Transverse colon (tissue), 4 donors: ENCODE results near the gene PWWP2A. TPM values are rescaled to one million over a fixed set of nuclear protein-coding genes. Genes with fewer than 3 reads are reported as not detected.

Experiments used
- DNase-seq: peaks from one replicate; pipeline ENCODE4 v3.0.0-alpha.2; 2019
- H3K27ac ChIP-seq, 4 donors: fragments of 200-600 bp; sonication (generic); 2 replicates each; pipeline ENCODE4 v1.5.1; 2016 to 2018; ENCODE audit warnings: inconsistent platforms in 4 of 4
- H3K27me3 ChIP-seq: fragments of 200-600 bp; sonication (generic); 2 replicates; pipeline ENCODE4 v1.5.1; 2017; ENCODE audit warnings: inconsistent platforms
- H3K36me3 ChIP-seq, 4 donors: fragments of 200-600 bp; sonication (generic); 2 replicates each; pipeline ENCODE4 v1.5.1; 2017 to 2019; ENCODE audit warnings: inconsistent platforms in 4 of 4
- H3K4me1 ChIP-seq, 4 donors: fragments of 200-600 bp; sonication (generic); 2 replicates each; pipeline ENCODE4 v1.5.1; 2017 to 2020; ENCODE audit warnings: inconsistent platforms in 4 of 4
- H3K4me3 ChIP-seq, 4 donors: fragments of 200-600 bp; sonication (generic); 1 replicate in 1 of 4; 2 replicates in 3 of 4; pipeline versions ENCODE4 v1.5.1 to v1.6.1; 2017 to 2019; ENCODE audit warnings: inconsistent platforms in 4 of 4
- H3K9me3 ChIP-seq, 2 donors: fragments of 200-600 bp; sonication (generic); 2 replicates each; pipeline ENCODE4 v1.5.1; 2017 to 2019; ENCODE audit warnings: inconsistent platforms in 2 of 2
- EP300 ChIP-seq: sonication (generic); formaldehyde crosslinking; IDR thresholded peaks from one replicate; pipeline ENCODE4 v1.6.1; 2017; ENCODE audit warnings: antibody characterized with exemption, low read depth
- POLR2A ChIP-seq: fragments of 450-650 bp; IDR thresholded peaks from one replicate; pipeline ENCODE4 v1.6.1; 2016; ENCODE audit warnings: antibody characterized with exemption, mild to moderate bottlenecking, moderate library complexity
- POLR2AphosphoS5 ChIP-seq, 3 donors: sonication (generic); formaldehyde crosslinking; IDR thresholded peaks; one replicate each; pipeline ENCODE4 v1.6.1; 2016; ENCODE audit warnings: antibody characterized with exemption in 3 of 3
- WGBS, 2 donors: methylation state at CpG; one replicate each; pipeline ENCODE4 v1.1.5; 2018; ENCODE audit warnings: low coverage in 1 of 2; 5-methylcytosine and 5-hydroxymethylcytosine counted together
- in situ Hi-C, 4 donors: fragments of 200-750 bp; cut with MboI; loops; one replicate each; pipeline versions ENCODE4 v1.15.0 to v1.15.1; 2017; ENCODE audit warnings: low sequenced_read_pairs in 3 of 4, low pct_ligation_motif_present in 1 of 4, low pct_unique_long_range_greater_than_20kb in 1 of 4
- intact Hi-C: fragments of 100-400 bp; cut with DNase I; formaldehyde crosslinking; loops from one replicate; pipeline ENCODE4 v1.15.1; 2023; ENCODE audit warnings: low total_unique reads
- total RNA-seq, 4 donors: library from RNA; depleted of rRNA; stranded (reverse); fragments of >200 nt; gene quantifications; one replicate each; pipeline ENCODE4 v1.1.0, GENCODE V29; 2016
- TF ChIP-seq, protein P1 (sequence below), 5 experiments: fragments of 200-600 bp in 3 of 5; fragments of 450-650 bp in 2 of 5; sonication (generic) in 3 of 5; IDR thresholded peaks; 1 replicate in 2 of 5; 2 replicates in 3 of 5; pipeline ENCODE4 v1.5.1; 2016 to 2017; ENCODE audit warnings: antibody characterized with exemption in 5 of 5, inconsistent platforms in 3 of 5, mild to moderate bottlenecking in 2 of 5, moderate library complexity in 1 of 5

The PWWP2A gene, protein sequence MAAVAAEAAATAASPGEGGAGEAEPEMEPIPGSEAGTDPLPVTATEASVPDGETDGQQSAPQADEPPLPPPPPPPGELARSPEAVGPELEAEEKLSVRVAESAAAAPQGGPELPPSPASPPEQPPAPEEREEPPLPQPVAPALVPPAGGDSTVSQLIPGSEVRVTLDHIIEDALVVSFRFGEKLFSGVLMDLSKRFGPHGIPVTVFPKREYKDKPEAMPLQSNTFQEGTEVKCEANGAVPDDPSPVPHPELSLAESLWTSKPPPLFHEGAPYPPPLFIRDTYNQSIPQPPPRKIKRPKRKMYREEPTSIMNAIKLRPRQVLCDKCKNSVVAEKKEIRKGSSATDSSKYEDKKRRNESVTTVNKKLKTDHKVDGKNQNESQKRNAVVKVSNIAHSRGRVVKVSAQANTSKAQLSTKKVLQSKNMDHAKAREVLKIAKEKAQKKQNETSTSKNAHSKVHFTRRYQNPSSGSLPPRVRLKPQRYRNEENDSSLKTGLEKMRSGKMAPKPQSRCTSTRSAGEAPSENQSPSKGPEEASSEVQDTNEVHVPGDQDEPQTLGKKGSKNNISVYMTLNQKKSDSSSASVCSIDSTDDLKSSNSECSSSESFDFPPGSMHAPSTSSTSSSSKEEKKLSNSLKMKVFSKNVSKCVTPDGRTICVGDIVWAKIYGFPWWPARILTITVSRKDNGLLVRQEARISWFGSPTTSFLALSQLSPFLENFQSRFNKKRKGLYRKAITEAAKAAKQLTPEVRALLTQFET
- 10 to 100 TPM; 42.7 to 66.7 (median 53.5) TPM for total RNA-seq

- WGBS, 2 donors: 0% methylated on average over 49 of the region's 55 CpGs; no CpG with 5 or more reads in 1 of the 2 donors
- Histone ChIP-seq H3K36me3 (peaks cover 0 to 8% (median 0%) of the 10 kb centered on the region in 4 donors), H3K4me3 (peak within 1 kb of the TSS; percentile 93 to 98 (median 96)), H3K4me1 (peaks cover 0 to 25% (median 13%) of the 10 kb centered on the region in 4 donors), H3K27me3 (no peaks in the 10 kb centered on the region), H3K27ac (peak within 1 kb of the TSS; percentile 98 to 99 (median 99)), H3K9me3 (no peaks in the 10 kb centered on the region)
- TF ChIP-seq POLR2AphosphoS5 (IDR thresholded peaks at IDR 0.05) (peak; percentile 90 to 95 (median 94)), POLR2A (peak; percentile 92), EP300 (no peak)
- TF ChIP-seq, protein P1, sequence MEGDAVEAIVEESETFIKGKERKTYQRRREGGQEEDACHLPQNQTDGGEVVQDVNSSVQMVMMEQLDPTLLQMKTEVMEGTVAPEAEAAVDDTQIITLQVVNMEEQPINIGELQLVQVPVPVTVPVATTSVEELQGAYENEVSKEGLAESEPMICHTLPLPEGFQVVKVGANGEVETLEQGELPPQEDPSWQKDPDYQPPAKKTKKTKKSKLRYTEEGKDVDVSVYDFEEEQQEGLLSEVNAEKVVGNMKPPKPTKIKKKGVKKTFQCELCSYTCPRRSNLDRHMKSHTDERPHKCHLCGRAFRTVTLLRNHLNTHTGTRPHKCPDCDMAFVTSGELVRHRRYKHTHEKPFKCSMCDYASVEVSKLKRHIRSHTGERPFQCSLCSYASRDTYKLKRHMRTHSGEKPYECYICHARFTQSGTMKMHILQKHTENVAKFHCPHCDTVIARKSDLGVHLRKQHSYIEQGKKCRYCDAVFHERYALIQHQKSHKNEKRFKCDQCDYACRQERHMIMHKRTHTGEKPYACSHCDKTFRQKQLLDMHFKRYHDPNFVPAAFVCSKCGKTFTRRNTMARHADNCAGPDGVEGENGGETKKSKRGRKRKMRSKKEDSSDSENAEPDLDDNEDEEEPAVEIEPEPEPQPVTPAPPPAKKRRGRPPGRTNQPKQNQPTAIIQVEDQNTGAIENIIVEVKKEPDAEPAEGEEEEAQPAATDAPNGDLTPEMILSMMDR (IDR thresholded peaks at IDR 0.05): peak in 2 of 5 experiments; percentile 12 to 40
- intact Hi-C loops: no loop called here
- DNase-seq: peak; percentile 99
- in situ Hi-C loops: no loop called here
These were observed at the start of gene PWWP2A for GRCh38 chr5:160119142-160119904. Gene PWWP2A, minus strand, starts transcription at chr5:160119450. Its CDS starts 62 bp downstream, at chr5:160119388.

- in situ Hi-C loops: no loop called here
- H3K9me3 ChIP-seq: no peaks in the 10 kb centered on the region
- no peak overlapping the region for H3K4me3 ChIP-seq
- peaks cover 11 to 19% (median 16%) of the 10 kb centered on the region in 4 donors for H3K4me1 ChIP-seq
- no peaks in the 10 kb centered on the region for H3K27me3 ChIP-seq
- WGBS, 2 donors: 79 to 83% methylated on average over 2 to 3 of the region's 3 CpGs
- H3K27ac ChIP-seq: no peak overlapping the region
- no peak for DNase-seq
- TF ChIP-seq EP300 (no peak), POLR2AphosphoS5 (IDR thresholded peaks at IDR 0.05) (no peak), POLR2A (no peak)
- TF ChIP-seq, protein P1 (IDR thresholded peaks at IDR 0.05): no peak
- intact Hi-C loops: no loop called here
- H3K36me3 ChIP-seq: no peaks in the 10 kb centered on the region
These were observed 48.4 kb upstream of the PWWP2A start for GRCh38 chr5:160167624-160168165.

DNA sequence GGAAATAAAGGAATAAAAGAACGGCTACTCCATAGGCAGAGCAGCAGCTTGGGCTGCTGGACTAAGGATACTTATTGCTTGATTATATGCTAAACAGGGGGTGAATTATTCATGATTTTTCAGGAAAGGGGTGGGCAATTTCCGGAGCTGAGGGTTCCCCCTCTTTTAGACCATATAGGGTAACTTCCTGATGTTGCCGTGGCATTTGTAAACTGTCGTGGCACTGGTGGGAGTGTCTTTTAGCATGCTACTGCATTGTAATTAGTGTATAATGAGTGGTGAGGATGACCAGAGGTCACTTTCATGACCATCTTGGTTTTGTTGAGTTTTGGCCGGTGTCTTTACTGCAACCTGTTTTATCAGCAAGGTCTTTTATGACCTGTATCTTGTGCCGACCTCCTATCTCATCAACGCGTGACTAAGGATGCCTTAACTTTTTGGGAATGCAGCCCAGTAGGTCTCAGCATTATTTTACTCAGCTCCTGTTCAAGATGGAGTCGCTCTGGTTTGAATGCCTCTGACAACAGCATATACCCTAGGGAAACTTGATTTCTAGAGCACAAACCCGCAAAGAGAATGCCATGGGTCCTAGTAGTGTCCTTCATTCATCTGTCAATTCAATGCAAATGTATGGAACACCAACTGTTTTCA is 47.8 kb upstream of the PWWP2A start:
- no peaks in the 10 kb centered on the region for H3K9me3 ChIP-seq
- intact Hi-C loops (no loop called here), in situ Hi-C loops (no loop called here)
- no peak for DNase-seq
- H3K27me3 ChIP-seq: no peaks in the 10 kb centered on the region
- no peak overlapping the region for H3K4me3 ChIP-seq
- no peak for TF ChIP-seq POLR2A
- TF ChIP-seq, protein P1 (IDR thresholded peaks at IDR 0.05): no peak
- no peak for TF ChIP-seq POLR2AphosphoS5 (IDR thresholded peaks at IDR 0.05)
- TF ChIP-seq EP300: no peak
- 22 to 62% methylated on average over 4 to 10 of the region's 10 CpGs for WGBS, 2 donors
- peak overlapping the region; percentile 71 to 79 (median 78) for H3K27ac ChIP-seq
- no peaks in the 10 kb centered on the region for H3K36me3 ChIP-seq
- peaks cover 11 to 19% (median 16%) of the 10 kb centered on the region in 4 donors for H3K4me1 ChIP-seq
